ELR (cell line): ENCODE measurements around the gene EHD1.

Experiments
- DNase-seq: peaks from one replicate; pipeline ENCODE4 v3.0.0-alpha.2; 2015; ENCODE audit warnings: low read depth

EHD1 gene

GRCh38 chr11:64842851-64843685 is 35.4 kb downstream of the EHD1 start:
- peak; percentile 30 for DNase-seq

- peak; percentile 24 for DNase-seq
These were observed 36.1 kb downstream of the EHD1 start for GRCh38 chr11:64842366-64842759.

GRCh38 chr11:64841592-64842365 is 36.6 kb downstream of the EHD1 start:
- no peak for DNase-seq

DNA sequence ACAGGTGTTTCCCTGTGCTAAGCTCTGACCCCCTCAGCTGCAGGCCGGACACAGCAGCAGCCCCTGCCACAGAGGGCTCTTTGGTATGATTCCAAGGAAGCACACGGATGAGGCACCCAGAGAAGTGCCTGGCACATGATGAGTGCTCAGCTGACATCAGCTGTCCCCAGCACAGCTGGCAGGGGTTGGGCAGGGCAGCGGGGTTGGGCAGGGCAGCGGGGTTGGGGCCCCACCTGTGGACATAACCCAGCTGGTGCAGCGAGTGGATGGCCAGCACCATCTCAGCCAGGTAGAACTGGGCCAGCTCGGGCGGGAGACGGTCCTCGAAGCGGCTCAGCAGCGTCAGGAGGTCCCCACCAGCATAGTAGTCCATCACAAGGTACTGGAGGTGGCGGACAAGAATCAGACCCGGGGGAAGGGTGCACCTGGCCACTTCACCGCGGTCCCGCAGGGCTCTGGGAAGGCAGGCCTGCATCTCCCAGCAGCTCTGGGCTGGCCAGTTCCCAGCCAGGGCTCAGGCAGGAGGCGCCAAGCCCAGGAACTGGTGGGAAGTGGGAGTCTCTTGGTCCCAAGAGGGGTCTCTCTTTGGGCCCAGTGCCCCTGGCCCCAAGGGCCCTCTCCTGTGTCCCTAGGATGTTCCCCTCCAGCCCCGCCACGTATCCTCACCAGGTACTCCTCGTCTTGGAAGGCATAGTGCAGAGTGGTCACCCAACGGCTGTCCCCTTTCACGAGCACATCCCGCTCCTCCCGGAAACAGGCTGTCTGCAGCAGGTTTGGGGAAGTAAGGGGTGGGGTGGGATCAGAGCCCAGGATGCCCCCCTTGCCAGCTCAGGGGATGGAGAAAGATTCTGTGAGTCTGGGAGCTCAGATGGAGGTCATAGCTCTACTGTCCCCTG is 38.3 kb downstream of the EHD1 start:
- DNase-seq, result no peak

- DNase-seq, result no peak
These were observed 39.1 kb downstream of the EHD1 start for GRCh38 chr11:64839335-64839734.

- DNase-seq, result no peak
These were observed 39.7 kb downstream of the EHD1 start for GRCh38 chr11:64838600-64839334.

DNA sequence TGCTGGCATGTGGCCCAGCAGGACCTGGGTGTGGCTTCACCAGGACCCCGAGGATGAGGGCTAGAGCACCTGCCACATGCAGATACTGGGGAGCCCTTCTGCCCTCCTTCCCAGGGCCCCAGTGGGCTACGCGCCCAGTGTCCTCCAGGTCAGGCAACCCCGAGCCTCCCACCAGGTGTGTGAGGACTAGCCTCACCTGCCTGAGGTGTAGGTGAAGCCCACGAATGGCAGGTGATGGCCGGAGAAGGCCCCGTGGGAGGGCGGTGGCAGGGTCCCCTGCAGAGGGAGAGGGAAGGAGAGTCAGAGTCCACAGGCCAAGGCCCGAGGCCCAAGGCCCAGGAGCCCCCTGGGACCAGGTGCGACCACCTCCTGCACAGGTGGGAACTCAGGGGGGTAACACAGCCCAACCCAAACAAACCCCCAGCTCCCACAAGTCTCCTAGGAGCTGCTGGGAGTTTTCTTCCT is 40.5 kb downstream of the EHD1 start:
- no peak for DNase-seq

DNA sequence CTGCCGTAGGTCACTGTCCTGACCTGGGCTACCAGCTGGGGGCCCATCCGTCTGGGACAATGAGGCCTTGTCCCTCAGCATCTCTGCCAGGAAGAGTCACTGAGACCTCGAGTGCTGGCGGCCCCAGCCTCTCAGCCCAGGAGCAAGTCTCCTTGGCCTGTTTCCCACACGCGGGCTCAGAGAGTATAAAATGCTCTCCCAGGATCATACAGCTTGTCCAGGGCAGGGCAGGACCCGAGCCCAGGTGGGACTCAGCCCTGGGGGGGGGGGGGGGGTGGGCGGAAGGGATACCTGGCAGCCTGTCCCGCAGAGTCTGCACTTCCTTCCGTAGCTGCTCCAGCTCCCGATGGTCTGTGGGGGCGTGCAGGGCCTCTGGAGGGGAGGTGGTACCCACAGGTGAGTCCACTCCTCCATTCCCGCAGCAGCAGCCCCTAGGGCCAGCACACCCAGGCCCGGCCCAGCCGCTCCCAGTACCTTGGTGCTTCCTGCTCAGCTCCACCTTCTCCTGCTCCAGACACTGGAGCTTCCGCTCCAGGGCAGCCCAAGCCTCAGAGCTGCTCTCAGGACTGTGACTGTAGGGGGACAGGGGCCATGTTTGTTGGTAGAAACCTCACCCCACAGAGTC is 41.9 kb downstream of the EHD1 start:
- no peak for DNase-seq

DNA sequence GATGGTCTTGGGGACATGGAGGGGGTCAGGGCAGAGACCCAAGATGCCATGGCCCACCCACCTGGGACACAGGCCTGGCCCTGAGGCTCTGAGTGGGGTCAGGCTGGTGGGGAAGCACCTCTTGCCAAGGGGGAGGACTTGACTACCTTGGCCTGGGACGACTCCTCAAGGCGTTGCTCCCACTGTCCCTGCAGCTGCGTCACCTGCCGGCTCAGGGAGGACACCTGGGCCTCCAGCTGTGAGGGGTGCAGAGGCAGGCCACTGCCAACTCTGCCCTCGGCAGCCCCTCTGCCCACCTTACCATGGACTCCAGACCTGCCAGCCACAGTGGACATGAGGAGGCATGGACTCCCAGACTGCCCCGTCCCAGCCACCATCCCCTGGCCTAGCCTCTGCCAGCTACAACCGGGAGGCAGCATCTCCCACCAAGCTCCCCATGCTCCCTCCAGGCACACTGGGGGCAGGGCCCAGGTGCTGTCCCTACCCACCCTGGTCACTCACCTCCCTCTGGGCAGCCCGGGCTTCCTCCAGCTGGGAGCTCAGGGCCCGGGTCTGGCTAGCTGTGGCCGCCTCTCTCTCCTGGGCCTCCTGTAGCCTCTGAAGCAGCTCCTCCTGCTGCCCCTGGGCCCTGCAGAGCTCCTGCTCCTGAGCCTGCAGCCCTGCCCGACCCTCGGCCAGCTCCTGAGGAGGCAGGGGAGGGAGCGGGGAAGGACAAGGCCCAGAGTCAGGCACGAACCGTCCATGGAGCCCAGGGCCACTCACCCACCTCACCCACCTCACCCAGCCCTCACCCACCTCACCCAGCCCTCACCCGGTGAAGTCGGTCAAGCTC is 42.6 kb downstream of the EHD1 start:
- no peak for DNase-seq

- DNase-seq, result peak; percentile 74
These were observed 43.5 kb downstream of the EHD1 start for GRCh38 chr11:64834723-64835615.

- no peak for DNase-seq
These were observed 44.2 kb downstream of the EHD1 start for GRCh38 chr11:64834031-64834722.

DNA sequence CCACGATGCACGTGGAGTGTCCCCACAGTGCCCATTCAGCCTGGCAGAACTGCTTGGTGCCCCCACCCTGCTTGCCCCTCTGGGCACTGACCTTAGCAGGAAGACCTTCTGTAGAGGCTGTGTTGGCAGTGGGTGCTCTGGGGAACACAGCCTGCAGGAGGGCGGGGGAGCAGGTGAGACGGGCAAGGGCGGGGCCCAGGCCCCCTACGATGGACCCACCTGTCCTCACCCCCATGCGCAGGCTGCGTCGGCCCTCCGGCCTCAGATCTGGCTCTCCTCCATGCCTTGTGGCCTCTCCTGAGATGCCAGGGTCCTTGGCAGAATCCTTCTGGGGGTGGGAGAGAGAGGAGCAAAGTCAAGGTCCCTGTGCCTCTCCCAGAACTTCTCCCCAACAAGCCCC is 44.9 kb downstream of the EHD1 start:
- DNase-seq, result no peak

DNA sequence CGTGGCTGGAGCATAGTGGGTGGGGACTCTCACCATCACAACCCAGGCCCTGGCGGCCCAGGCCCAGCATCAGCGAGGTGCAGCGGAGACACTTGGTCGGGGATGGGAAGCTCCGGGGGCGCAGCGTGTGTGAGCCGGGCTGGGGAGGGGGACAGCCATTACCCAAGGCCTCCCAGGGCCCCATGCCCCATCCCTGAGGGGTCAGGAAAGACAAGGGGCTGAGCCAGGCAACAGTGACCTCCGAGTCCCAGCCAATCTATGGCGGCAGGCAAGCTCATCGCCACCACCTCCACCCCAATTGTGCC is 45.3 kb downstream of the EHD1 start:
- DNase-seq, result no peak

GRCh38 chr11:64832467-64833197 is 45.8 kb downstream of the EHD1 start:
- no peak for DNase-seq

DNA sequence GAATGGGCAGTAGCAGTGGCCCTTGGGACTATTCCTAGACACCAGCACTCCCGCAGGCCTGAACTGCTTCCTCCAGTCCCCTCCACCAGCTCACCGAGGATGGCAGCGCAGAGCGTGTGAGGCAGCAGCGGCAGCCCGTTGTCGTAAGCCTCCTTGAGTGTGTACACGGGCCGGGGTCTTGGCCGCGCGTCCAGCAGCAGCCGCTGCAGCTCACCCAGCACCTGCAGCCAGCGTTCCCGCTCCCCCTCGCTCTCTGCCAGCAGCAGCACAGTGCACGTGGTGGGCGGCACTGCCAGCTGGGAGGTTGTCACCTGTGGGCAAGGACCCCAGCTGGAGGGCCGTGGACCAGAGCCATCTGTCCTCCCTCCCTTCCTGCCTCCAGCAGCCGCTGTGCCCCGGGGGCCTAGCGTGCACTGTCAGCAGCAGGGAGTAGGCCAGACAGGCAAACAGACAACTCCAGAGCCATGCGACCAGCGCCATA is 47.0 kb downstream of the EHD1 start:
- no peak for DNase-seq

DNA sequence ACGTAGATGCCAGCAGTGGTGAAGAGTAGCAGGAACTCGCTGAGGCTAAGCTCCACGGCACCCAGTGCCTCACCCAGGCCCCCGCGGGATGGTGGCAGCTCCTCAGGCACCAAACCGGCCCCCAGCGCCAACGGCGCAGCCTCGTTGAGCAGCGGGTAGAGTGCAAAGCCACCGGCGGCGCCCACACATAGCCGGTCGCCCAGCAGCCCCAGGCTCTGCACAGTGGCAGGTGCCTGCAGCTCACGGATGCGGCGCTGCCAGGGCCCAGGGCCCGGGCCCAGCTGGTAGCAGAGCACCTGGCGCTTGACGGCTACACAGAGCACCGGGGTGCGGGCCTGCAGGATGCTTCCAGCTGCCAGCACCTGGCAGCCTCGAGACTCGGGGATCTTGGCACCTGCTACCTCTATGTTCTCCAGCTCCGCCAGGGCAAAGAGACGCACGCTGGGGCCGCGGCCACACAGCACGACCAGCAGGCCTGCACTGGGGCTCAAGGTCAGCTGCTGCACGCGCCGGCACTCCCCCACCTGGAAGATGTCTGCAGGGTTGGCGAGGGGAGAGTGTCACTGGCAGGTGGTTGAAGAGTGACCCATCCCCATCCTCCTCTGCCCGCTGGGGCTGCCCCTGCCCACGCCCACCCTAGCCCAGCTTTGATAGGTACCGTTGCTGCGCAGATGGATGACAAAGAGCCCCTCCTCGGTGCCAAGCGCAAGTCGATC is 48.7 kb downstream of the EHD1 start:
- DNase-seq, result no peak

- no peak for DNase-seq
These were observed 51.0 kb downstream of the EHD1 start for GRCh38 chr11:64827451-64827839.
